Renal cortical epithelial cell (primary cell): Measurements from ENCODE around the gene MEF2A. TPM values are rescaled to one million over a fixed set of nuclear protein-coding genes. Genes with fewer than 3 reads are reported as not detected.
A peak's percentile ranks its signal among the peaks of the same experiment; 100 is the strongest.

Experiments used
- DNase-seq: peaks from one replicate; pipeline ENCODE4 v3.0.0-alpha.2; 2011; ENCODE audit warnings: low read depth
- total RNA-seq: library from RNA; depleted of rRNA; stranded (reverse); fragments of >200 nt; gene quantifications from 2 replicates; pipeline ENCODE4 v1.2.3, GENCODE V29; 2014

The MEF2A gene
- total RNA-seq, 1 donor from 2014 or later, result 50.4 TPM

DNA sequence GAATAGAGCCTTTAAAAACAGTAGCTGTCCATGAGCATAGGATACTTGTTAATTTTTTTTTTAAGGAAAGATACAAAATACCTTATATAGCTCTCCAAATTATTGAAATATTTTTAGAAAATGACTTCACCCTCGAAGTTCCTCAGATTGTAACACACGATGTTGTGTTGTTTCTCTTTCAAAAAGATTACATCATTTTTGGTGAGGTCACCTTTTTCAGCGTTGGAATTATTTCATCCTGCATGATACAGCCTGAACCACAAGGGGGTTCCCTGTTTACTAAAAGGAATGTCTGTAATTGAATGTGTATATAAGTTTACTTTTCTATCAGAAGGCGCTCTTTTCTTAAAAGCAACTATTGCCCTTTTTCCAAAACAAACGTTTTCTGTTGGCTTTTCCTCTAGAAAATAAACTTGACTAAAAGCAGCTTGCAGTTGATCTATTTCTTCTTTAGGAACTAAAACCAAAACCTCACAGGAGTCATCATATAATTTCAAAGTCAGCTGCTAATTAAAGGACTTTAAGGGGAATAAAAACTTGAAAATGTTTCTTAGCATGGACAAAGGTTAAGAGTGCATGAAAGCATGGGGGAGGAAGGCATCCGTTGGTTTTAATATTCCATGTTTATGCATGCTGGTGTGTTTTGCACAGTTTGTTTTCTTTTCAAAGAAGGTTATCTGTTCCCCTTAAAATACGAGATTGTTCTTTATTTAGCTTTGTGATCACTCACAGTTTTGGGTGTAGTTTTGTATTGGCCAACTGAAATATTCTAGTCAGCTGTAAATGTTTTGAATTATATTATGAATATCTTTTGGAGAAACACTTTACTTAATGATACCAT is 138.0 kb downstream of the MEF2A start:
- peak; percentile 88 for DNase-seq

DNA sequence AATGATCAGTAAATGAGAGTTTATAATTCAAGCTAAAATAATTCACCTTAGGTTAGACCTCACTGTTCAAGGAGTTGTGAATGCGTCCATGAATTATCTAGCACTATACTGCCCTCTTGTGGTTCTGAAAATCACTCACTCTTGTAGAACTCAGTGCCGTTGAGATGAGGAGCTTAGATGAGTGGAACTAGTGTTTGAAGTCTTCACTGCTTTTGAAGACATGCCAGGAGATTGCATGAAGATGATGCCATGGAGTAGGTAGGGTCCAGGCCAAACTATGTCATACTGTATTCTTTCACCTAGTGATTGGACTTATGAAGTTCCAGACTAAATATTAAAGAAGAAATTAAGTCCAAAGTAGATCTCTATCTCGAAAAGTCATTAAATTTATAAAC is 138.7 kb downstream of the MEF2A start:
- peak; percentile 90 for DNase-seq

DNA sequence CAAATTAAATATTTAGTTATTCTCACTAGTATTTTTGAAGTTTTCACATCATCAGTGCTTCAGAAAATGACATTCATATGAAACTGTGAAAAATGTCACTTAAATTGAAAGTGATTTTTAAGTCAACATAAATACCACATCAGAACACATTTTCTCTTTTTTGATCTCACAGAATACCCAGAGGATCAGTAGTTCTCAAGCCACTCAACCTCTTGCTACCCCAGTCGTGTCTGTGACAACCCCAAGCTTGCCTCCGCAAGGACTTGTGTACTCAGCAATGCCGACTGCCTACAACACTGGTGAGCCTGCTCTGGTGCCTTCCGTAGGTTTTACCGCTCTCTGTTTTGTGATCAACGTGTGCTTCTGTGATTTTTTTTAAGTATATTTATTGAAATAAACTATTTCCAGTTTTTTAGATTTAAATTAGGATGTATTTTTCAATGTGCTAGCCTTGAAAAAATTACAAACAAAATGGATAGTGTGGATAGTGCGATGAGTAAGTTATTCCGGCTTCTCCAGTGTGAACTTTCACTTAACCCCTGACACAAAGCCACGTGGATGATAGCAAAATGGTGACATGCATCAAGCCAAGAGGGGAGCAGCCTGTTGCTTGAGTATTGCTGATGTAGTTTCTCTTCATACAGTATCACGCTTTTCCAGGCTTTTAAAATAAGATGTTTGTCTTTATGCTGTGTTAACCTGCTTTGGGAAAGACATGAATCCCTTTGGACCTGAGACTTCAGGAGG is 140.9 kb downstream of the MEF2A start:
- no peak for DNase-seq

DNA sequence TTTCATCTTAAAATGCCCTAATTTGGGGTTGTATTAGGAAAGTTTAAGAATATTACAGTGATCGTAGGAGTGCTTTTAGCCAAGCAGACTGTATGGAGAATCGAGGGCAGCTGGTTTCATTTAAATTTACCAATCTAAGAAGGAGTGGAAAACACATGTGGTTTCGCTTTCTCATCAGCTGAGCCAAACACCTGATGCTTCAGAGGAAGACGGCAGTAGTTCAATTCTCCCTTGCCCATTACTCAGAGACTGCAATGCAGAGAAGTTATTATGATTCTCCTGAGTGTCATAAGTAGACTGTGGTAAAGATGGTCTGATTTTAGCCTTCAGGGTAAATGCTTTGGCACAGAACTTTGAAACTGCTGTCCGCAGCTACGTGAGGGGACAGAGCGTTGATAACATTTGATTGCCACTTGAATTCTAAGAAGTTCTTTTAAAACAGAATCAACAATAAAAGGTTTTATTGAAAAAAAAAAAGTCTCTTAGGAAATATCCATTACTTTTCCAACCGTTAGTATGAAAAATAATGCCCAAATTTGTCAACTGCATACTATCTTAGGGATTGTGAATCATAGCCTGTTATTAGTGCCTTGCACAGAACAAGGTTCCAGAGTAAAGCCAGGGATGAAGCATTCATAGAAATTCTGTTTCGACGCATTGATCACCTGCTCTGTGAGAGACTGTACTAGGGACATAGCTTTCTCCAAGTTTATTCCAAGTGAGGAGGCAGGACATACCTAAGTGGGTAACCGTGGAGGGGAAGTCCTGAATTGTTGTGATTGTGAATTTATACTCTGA is 141.9 kb downstream of the MEF2A start:
- no peak for DNase-seq

DNA sequence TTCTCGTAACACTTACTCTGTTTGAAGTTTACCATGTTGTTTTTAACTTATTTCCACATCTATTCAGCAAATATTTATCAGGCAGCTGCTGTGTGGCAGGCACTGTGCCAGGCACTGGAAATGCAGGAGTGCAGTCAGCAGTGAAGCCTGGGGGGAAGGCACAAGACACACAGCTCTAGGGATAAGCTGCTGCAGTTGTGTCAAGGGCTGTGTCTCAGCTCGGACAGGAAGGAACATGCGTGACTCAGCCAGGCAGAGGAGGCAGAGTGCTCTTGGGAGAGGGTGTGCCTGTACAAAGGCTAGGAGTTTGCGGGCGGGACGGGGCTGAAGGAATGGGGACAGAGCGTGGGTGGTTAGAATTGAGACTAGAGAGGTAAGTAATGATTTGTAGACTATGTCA is 142.8 kb downstream of the MEF2A start:
- peak; percentile 94 for DNase-seq

DNA sequence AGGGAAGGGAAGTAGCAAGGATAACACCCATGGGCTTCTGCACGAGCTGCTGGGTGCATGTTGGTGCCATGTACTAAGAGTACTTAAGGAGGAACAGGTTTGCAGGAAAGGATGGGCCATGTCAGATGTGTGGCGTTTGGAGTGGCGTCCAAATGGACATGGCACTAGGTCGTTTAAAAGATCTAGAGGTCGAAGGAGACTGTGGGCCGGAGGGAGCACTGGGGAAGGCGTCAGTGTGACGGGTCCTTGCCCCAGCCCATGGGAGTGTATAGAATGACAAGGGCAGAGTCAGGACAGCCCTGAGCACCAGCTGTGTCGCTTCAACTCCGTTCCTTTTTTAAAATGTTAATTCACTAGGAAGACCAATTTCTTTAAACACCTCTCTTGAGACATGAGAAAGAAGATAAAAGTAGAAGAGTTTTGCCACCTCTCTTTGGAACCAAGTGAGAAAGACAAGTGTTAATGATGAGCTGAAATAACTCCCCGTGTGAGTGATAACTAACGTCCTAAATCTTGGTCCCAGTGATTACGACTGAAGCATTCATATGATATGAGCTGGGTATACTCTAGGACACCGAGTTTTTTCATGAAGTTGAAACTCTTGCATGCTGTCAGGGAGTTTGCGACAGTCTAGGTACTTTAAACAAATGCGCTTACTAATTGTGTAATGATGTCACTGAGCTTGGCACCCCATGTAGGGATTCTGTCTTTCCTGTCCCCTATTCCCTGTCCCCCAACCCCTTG is 143.6 kb downstream of the MEF2A start:
- DNase-seq, result no peak

DNA sequence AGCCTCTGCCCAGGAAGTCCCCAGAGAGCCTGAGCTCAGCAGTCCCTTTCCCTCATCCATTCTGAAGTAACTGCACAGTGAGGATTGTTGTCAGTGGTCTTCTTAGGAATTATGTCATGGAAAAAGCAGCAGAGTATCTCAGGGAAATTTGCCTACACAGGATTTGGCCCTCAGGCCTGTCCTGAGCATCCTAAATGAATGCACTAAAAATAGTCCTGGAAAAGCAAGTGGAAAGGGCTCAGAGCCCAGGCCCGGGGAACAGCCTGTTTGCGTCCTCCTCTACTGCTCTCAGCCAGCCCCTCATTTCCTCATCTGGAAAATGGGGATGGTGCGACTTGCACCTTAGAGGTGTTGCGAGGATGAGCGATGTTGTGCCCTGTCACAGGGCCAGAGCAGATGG is 145.8 kb downstream of the MEF2A start:
- DNase-seq, result no peak

DNA sequence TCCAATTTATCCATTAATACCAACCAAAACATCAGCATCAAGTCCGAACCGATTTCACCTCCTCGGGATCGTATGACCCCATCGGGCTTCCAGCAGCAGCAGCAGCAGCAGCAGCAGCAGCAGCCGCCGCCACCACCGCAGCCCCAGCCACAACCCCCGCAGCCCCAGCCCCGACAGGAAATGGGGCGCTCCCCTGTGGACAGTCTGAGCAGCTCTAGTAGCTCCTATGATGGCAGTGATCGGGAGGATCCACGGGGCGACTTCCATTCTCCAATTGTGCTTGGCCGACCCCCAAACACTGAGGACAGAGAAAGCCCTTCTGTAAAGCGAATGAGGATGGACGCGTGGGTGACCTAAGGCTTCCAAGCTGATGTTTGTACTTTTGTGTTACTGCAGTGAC is 146.6 kb downstream of the MEF2A start:
- no peak for DNase-seq

DNA sequence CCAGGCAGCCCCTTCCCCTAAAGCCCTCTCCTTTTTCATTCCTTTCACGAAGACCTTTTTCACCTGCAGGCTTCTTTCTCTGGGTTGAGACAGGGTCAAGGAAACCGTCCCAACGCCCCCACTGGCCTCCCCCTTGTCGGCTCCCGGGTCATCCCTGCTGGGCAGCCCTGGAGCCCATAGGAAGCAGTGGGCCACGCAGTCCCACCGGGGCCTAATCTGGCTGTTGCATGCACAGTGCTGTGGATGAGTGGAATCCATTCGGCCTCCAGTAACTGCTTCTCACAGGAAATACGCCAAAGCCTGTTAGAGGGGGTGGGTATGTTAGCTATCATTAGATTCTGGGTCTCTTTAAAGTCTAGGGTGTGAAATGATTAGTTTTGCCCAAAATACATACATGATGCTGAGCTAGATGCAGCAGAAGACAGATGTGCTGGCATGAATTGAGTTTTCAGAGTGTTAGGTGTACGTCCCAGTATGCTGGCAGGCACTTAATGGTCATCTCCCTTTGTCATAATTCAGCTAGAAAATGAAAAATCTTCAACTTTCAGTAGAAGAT is 150.8 kb downstream of the MEF2A start:
- DNase-seq, result no peak

DNA sequence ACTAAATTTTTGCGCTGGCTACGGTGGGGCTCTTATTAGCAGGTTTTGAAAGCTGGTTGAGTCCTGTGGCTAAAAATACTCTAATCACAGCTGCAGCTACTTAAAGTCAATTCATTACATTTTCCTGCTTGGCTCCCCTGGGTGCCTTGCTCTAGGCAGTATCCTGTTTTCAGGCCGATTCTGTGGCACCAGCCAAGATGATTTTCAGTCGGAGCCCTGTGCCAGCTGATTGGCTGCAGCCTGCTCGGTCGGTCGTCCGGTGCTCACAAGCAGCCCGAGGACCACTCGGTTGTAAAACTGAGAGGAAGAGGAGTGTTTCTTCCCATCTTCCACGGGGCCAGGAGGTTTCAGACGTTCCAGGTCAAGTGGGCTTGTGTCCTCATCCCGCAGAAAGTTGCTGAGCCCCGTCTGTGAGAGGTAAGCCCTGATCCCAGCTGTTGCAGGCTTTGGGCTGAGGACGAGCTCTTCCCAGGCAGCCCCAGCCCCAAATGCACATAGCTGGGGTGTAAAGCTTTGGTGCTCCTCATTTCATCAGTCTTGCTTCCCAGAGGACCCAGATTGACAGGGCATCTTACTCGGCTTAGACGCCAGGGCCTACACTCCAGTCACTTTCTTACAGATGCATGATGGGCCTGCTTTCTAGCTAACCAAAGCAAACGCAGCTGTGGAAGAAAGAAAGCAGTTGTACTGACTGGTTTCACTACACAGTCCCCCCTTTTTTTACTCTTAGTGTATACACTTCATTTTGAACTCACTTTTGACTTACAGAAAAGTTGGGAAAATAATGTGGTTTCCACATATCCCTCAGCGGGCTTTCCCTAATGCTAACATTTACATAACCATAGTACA is 151.6 kb downstream of the MEF2A start:
- no peak for DNase-seq

DNA sequence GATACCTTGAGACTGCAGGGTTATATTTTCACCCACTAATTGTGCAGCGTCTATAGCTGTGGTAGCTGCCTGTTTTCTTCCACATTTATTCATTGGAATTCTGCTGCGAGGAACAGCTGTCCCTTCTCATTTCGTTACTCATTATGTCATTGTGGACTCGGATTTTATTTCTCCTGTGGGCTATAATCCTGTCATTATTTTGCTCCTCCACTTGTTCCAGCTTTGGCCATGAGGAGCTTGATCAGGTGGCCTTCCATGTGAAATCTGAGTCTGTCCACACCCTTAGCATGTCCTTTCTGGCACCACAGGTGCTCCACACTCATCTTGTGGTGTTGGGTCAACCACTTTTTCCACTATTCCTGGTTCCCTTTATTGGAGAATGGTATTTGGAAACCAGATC is 152.6 kb downstream of the MEF2A start:
- DNase-seq, result no peak

DNA sequence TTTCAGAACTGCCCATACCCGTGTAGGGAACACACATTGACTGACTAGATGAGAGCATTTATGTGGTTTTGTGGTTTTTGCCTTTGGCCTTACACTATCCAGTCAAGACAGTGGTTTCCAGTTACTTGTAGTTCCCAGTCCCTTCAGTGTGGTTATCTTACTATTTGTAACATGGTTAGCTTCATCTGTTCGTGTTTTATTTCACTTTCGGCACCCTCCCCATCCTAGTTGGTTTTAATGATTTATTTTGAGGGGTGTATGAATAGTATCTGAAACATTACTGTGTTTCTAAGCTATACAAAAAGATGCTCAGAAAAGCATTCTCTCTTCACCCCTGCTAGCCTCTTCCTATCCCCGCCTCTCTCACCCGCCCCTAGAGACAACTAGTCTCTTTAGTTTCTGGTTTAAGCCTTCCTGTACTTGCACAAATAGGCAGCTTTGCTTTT is 153.3 kb downstream of the MEF2A start:
- DNase-seq, result peak; percentile 77

DNA sequence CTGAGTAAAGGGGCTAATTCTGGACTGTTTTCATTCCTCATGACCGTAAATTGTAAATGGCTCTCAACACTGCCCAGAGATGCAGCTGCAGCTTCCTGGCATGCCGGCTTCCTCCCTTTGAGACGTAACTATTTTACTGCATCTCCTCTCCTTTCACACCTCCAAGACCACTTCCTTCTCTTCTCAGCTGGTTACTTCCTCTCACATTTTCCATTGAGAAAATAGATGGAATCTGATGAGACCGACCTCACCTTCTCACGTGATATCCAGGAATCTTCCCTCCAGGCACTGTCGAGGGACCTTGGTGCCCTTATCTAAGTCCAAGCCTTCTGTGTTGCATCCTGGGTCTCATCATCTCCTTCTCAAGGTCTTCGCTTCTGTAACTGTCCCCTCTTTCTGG is 154.7 kb downstream of the MEF2A start:
- DNase-seq, result no peak

DNA sequence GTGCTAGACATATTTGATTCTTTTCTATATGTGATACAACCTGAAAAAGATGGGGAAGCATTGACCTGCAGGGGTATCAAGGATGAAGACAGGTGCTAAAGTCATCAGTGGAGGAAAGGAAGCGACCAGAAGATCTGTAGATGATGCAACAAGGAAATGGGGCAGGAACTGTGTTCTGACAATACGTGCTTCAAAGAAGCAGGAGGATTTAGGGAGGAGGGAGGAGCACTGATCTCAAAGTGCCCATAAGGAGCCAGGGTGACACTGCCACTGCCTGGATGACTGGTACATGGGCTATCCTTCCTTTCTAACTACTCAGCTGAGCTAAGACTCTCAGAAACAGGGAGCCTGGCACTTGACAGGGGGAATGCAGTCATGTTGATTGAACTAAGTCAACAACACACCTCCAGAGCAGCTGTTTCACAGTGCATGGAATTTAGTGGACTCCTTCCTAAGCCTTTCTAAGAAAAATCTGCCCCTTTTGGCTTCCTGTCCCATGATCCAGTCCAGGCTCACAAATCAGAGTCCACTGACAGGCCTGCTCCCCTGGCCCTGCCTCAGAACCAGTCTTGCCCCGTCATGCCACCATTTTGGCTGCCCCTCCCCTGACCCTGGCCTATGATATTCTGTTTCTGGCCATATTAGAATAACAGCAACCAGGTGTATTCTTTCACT is 155.5 kb downstream of the MEF2A start:
- DNase-seq, result no peak

DNA sequence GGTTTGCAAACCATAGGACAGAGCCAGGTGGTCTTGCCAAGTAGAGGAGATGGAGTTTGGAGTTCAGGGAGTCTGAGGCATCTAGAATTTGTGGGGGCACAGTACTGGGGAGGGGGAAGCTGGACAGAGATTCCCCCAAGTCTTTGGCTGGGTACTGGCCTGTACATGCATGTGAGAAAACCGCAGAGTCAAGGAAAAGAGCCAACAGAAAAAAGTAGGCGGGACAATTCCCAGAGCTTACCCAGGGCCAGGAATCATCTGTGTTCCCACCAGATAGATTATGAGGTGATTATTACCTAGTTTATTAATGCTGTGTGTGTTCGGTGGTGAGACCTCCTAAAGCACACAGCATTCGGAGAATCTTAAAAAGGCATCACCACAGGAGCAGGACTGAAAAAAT is 156.1 kb downstream of the MEF2A start:
- DNase-seq, result no peak

DNA sequence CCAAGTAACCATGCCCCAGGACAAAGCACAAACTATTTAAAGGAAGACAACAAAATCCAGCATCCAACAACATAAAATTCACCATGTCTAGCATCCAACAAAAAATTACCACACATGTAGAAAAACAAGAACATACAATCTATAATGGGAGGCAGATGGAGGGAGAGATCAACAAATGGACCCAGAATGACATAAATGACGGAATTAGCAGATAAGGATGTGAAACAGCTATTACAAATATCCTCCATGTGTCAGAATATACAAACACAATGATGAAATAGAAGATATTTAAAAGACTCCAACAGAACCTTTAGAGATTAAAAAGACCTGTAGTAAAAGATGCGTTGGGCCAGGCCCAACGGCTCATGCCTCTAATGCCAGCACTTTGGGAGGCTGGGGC is 156.6 kb downstream of the MEF2A start:
- no peak for DNase-seq

DNA sequence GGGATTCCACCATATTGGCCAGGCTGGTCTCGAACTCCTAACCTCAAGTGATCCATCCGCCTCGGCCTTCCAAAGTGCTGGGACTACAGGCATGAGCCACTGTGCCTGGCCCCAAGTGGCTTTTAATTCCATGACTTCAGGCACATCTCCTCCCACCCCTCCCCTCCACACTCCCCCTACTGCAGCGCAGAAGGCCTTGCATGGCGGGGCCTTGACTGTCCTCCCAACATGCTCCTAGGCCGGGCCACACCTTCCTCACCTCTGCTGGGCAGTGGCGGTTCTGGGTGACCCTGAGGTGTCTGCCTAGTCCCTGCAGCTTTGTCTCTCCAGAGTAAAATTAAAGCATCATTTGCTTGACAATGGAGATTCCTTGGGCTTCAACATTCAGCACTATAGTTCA is 160.5 kb downstream of the MEF2A start:
- no peak for DNase-seq

DNA sequence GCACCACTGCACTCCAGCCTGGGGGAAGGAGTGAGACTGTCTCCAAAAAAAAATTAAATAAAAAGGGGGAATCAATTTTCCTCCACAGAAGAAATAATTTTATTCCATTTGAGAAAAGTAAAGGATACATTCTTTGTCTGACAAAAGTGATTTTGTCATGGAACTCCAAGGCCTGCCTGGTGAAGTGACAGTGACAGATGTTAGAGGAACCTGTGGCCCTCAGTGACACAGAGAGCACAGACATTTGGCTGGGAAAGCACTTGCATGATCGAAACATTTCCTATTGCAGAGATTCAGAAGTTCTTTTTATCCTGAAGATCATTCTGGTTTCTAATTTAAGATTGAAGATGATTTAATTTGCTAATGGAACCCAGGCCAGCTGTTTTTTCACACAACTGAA is 161.5 kb downstream of the MEF2A start:
- no peak for DNase-seq

DNA sequence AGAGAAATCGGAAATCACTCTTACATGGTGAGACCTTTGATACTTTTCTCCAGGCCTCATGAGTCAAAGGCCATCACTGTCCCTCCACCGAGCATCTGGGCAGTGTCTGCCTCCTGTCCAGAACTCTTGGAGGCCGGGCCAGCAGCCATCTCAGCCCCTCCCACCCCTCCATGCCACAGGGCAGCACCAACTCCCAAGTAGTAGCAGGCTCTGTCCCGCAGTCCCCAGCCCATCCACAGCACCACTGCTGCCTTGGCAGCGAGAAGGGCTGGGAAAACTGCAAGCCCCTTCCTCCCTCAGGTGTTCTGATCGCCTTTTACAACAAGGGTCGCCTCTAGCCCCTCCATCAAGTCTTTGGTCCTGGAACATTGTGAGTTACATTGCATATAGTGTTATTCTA is 161.9 kb downstream of the MEF2A start:
- no peak for DNase-seq

DNA sequence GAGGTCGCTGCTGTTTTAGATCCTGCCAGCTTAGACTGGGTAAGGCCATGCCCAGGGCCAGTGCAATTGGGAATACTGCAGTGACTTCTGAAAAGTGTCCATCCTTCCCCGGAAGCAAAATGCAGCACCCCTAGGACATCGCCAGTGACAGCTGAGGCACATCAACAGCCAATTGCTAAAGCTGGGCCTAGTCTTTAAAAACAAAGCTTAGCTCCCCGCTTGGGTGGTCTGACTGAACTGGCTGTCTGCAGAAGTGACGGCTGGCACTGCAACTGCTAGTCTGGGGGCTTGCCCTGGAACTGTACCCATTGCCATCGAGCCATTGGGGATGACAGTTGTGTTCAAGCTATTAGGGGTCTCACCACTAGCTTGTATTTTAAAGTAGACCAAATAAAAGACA is 163.1 kb downstream of the MEF2A start:
- DNase-seq, result no peak
